Measurements from ENCODE around the gene SHB. TPM values are rescaled to one million over a fixed set of nuclear protein-coding genes. Genes with fewer than 3 reads are reported as not detected.
"Not testable (repeated sequence)": the region's sequence is repeated elsewhere in the genome, so short reads cannot be mapped to it uniquely, and the experiment has no call there.

The SHB gene
- total RNA-seq, 2 donors from 2014 or later: 53.2 to 54.8 TPM

DNA sequence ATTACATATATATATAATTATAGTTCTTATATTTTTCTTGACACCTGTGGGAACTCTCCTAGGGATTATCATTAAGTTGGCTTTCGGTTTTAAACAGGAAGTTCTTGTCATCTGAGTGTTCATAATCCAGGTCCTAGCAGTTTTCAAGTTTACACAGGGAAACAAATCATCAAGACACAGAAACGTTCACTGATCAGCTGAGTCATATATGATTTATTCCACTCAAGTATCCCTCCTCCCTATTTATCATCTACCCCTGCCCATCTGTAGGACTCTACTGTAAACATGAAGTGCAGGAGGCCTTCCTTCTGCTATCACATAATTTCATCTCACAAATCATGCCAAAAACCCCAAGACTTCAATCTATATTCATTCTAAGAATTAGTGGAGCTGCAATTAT is 171.4 kb downstream of the SHB start:
- no peaks in the 10 kb centered on the region for H3K36me3 ChIP-seq
- H3K27ac ChIP-seq: no peak overlapping the region
- H3K4me1 ChIP-seq (replicated peaks): peaks cover 4% of the 10 kb centered on the region
- intact Hi-C loops (cut with DNase I): no loop called here
- TF ChIP-seq, protein P1, sequence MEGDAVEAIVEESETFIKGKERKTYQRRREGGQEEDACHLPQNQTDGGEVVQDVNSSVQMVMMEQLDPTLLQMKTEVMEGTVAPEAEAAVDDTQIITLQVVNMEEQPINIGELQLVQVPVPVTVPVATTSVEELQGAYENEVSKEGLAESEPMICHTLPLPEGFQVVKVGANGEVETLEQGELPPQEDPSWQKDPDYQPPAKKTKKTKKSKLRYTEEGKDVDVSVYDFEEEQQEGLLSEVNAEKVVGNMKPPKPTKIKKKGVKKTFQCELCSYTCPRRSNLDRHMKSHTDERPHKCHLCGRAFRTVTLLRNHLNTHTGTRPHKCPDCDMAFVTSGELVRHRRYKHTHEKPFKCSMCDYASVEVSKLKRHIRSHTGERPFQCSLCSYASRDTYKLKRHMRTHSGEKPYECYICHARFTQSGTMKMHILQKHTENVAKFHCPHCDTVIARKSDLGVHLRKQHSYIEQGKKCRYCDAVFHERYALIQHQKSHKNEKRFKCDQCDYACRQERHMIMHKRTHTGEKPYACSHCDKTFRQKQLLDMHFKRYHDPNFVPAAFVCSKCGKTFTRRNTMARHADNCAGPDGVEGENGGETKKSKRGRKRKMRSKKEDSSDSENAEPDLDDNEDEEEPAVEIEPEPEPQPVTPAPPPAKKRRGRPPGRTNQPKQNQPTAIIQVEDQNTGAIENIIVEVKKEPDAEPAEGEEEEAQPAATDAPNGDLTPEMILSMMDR (IDR thresholded peaks at IDR 0.05): no peak
- no peak for TF ChIP-seq POLR2AphosphoS5 (IDR thresholded peaks at IDR 0.05)
- no peak for TF ChIP-seq POLR2A (IDR thresholded peaks at IDR 0.05)
- H3K27me3 ChIP-seq (replicated peaks; ENCODE audit: insufficient read depth): no peaks in the 10 kb centered on the region
- H3K9me3 ChIP-seq: no peaks in the 10 kb centered on the region
- DNase-seq (ENCODE audit: low spot score): no peak
- no peak overlapping the region for H3K4me3 ChIP-seq
- 56% methylated on average over 2 of the region's 2 CpGs for WGBS

DNA sequence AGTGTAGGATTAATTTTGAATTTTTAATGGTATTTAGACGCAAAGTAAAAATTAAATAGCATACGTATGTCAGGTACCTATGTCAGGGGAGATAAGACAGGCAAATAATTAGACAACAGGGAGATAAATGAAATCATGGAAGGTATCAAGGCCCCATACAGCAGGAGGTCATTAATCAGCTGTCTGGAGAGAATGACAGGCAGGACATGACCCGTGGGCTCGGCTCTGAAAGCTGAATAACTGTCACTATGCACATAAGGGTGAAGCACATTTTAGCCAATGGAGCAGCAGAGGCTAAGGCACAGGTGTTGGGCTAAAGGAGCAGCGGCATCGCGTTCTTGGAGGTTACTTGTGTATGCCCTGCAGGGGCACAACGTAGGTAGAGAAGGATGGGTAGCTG is 177.0 kb downstream of the SHB start:
- H3K27me3 ChIP-seq (replicated peaks; ENCODE audit: insufficient read depth): no peaks in the 10 kb centered on the region
- 87% methylated on average over 8 of the region's 8 CpGs for WGBS
- intact Hi-C loops (cut with DNase I): no loop called here
- no peak for DNase-seq (ENCODE audit: low spot score)
- no peaks in the 10 kb centered on the region for H3K36me3 ChIP-seq
- no peaks in the 10 kb centered on the region for H3K4me1 ChIP-seq (replicated peaks)
- H3K9me3 ChIP-seq: no peaks in the 10 kb centered on the region
- TF ChIP-seq, protein P1 (IDR thresholded peaks at IDR 0.05): no peak
- TF ChIP-seq POLR2A (IDR thresholded peaks at IDR 0.05) (no peak), POLR2AphosphoS5 (IDR thresholded peaks at IDR 0.05) (no peak)
- no peak overlapping the region for H3K27ac ChIP-seq
- no peak overlapping the region for H3K4me3 ChIP-seq

DNA sequence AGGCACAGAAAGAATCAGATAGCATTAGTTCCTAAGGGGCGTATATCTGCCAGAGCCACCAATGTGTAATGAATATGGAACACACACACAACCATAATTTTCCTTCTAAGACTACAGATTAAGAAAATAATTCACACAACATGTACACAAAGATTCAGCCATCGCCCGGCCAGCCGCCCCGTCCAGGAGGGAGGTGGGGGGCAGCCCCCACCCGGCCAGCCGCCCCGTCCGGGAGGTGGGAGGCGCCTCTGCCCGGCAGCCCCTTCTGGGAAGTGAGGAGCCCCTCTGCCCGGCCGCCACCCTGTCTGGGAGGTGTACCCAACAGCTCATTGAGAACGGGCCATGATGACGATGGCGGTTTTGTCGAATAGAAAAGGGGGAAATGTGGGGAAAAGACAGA is 178.0 kb downstream of the SHB start:
- H3K9me3 ChIP-seq; intact Hi-C loops (cut with DNase I); H3K4me3 ChIP-seq; H3K4me1 ChIP-seq (replicated peaks); H3K36me3 ChIP-seq; DNase-seq (ENCODE audit: low spot score); H3K27ac ChIP-seq; H3K27me3 ChIP-seq (replicated peaks; ENCODE audit: insufficient read depth): not testable (repeated sequence)
- 94% methylated on average over 13 of the region's 17 CpGs for WGBS

DNA sequence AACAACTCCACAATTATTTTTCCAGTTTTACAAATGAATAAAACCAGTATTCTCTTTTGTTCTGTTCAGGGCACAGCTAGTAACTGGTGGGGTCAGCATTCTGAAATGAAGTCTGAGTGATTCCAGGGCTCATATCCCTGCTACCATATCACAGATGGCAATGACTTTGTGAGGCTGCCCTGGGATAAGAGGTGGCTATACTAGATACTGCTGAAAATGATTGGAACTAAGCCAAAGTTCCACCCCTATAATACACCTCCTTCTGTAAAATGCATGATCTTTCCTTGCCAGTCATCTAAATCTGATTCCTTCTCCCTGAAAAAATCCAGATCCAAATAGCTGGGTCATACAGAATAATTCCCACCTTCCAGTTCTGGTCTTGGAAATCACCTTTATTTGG is 179.5 kb downstream of the SHB start:
- intact Hi-C loops (cut with DNase I): no loop called here
- no peaks in the 10 kb centered on the region for H3K36me3 ChIP-seq
- DNase-seq (ENCODE audit: low spot score): no peak

DNA sequence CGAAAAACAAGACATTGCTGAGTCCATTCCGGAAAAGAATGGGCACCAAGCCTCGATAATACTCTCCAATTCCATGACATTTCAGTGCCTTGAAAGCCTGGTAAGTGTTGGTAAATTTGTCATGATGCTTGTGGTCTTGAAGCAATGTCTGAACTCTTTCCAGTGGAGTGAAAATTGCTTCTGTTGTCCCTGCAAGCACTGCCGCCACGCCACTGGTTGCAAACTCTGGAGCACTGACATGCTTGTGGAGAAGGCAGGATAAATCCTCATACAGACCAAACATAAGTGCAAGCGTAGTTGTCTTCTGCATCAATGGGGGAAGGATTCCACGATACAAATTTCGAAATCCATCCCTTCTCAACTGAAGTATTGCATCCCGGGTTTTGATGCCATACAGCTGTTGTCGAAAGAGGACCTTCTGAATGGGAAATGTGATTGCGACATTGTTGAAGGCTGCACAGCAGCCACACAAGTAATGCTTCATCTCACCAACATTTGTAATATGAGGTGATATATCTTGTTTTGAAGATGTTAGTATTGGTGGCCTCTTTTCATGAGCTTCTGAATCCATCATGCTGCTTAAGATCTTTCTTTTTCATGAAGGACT is 180.9 kb downstream of the SHB start:
- H3K9me3 ChIP-seq; H3K4me3 ChIP-seq; H3K27me3 ChIP-seq (replicated peaks; ENCODE audit: insufficient read depth); H3K4me1 ChIP-seq (replicated peaks); intact Hi-C loops (cut with DNase I); DNase-seq (ENCODE audit: low spot score); H3K36me3 ChIP-seq; H3K27ac ChIP-seq: not testable (repeated sequence)
- WGBS: 90% methylated on average over 11 of the region's 11 CpGs

More for the DNA sequence above, 179.5 kb downstream of the SHB start:
- H3K4me1 ChIP-seq (replicated peaks): no peaks in the 10 kb centered on the region
- no peaks in the 10 kb centered on the region for H3K27me3 ChIP-seq (replicated peaks; ENCODE audit: insufficient read depth)
- no peaks in the 10 kb centered on the region for H3K9me3 ChIP-seq
- no peak overlapping the region for H3K4me3 ChIP-seq
- H3K27ac ChIP-seq: no peak overlapping the region
- TF ChIP-seq, protein P1 (IDR thresholded peaks at IDR 0.05): no peak
- TF ChIP-seq POLR2A (IDR thresholded peaks at IDR 0.05) (no peak), POLR2AphosphoS5 (IDR thresholded peaks at IDR 0.05) (no peak)

DNA sequence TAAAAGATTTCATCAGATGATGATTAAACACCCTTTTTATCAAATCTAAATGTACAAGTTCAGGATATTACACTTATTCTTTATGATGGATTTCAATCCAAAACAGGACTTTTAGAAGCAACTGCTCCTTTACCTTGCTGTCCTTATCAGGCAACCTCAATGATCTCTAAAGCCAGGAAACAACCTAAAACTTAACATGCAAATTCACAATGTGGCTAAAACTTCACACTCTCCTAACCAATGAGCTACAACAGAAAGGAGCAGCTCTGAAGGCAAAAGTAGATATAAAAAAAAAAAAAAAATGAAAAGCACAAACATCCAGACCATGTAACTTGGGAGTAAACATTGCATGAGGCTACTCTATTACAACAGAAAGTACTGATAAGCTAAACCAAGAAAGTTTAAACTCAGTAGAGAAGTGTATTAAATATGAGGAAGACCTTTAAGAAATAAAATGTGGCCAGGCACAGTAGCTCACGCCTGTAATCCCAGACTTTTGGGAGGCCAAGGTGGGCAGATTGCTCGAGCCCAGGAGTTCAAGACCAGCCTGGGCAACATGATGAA is 188.0 kb downstream of the SHB start:
- Histone ChIP-seq H3K36me3 (no peaks in the 10 kb centered on the region), H3K9me3 (no peaks in the 10 kb centered on the region), H3K4me1 (replicated peaks) (no peaks in the 10 kb centered on the region), H3K27ac (no peak overlapping the region), H3K27me3 (replicated peaks; ENCODE audit: insufficient read depth) (no peaks in the 10 kb centered on the region), H3K4me3 (no peak overlapping the region)
- 91% methylated on average over 2 of the region's 2 CpGs for WGBS
- TF ChIP-seq, protein P1 (IDR thresholded peaks at IDR 0.05): no peak
- TF ChIP-seq POLR2A (IDR thresholded peaks at IDR 0.05) (no peak), POLR2AphosphoS5 (IDR thresholded peaks at IDR 0.05) (no peak)
- no peak for DNase-seq (ENCODE audit: low spot score)
- intact Hi-C loops (cut with DNase I): no loop called here

Data from prostate gland (tissue), 2 donors.